Large intestine (tissue), 3 donors: ENCODE results near the gene TMEM44. TPM values are rescaled to one million over a fixed set of nuclear protein-coding genes. Genes with fewer than 3 reads are reported as not detected.

Source experiments
- DNase-seq, 2 donors: peaks; one replicate each; pipeline versions ENCODE4 v3.0.0 to v3.0.0-alpha.2; 2013
- H3K27ac ChIP-seq: one replicate; pipeline ENCODE4 v1.5.1; 2013; ENCODE audit warnings: low read length
- H3K27me3 ChIP-seq: 2 replicates; pipeline ENCODE4 v1.6.1; 2013; ENCODE audit warnings: low read length; ENCODE audit not compliant: control insufficient read depth, insufficient read depth
- H3K36me3 ChIP-seq: 2 replicates; pipeline ENCODE4 v1.6.1; 2013; ENCODE audit warnings: low read length; ENCODE audit not compliant: control insufficient read depth, insufficient read depth
- H3K4me1 ChIP-seq: one replicate; pipeline ENCODE4 v1.6.1; 2013; ENCODE audit warnings: low read length; ENCODE audit not compliant: control insufficient read depth, insufficient read depth
- H3K4me3 ChIP-seq: one replicate; pipeline ENCODE4 v1.5.1; 2013; ENCODE audit warnings: low read length
- H3K9me3 ChIP-seq: one replicate; pipeline ENCODE4 v1.6.1; 2013; ENCODE audit warnings: mild to moderate bottlenecking, low read depth, low read length, moderate library complexity; ENCODE audit not compliant: control insufficient read depth
- WGBS: methylation state at CpG from one replicate; pipeline ENCODE4 v1.1.5; 2013; ENCODE audit warnings: low lambda C conversion rate; ENCODE audit not compliant: insufficient coverage; 5-methylcytosine and 5-hydroxymethylcytosine counted together
- polyA plus RNA-seq: library from polyadenylated mRNA; unstranded; fragments of 120-200 nt; gene quantifications from one replicate; pipeline ENCODE4 v1.2.1, GENCODE V29; 2013

Gene TMEM44
- polyA plus RNA-seq, 1 donor: 18.5 TPM

DNA sequence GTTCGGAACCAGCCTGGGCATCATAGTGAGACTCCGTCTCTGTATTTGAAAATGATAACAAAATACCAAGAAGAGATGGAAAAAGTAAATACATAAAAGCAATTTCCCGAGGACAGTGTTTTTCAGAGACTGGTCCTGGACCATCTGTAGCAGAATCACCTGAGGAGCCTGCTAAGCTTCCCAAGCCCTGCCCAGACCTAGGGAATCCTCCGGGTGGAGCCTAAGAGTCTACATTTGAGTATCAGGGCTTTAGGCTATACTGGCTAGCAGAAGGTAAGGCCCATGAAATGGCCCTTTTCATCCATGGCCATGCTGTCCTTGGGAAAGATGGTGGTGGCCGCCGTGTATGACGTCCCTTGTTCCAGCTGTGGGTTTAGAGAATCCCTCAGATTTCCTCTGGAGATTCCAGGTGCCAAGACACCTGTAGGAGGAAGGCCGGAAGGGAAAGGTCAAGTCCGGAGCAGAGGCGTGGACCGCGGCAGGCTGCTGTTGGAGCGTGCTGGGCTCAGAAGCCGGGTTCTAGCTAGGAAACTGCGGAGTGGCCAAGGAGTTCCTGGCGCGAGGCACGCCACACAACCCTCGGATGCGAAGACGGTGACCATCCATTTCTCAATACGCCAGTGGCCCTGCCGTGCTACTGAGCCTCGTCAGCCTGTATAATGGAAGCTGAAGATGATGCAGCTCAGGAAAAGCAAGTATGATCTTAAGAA lies 50.9 kb downstream of the TMEM44 start:
- no peak overlapping the region for H3K27ac ChIP-seq
- WGBS: 100% methylated on average over 1 of the region's 24 CpGs

DNA sequence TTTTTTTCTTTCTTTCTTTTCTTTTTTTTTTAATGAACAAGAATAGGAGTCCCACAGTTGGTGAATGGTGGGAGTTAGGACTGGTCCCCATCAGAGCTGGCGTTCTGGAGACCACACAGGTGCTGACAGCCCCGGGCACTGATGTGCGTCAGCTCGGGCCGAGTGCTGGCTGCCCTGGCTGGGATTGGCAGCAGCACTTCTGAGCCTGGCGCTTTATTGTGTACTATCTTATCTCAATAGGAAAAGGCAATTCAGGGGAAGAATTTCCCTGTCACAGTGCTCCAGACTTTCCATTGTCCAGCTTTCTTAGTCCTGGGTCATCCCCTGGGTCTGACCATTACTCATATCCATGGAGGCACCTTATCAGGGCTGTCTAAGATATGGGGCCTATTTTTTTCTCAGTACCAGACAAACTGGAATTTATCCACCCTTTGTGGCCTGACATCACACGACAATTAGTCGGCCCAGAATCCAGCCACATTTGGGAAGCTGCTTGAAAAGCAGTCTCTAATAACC lies 54.1 kb downstream of the TMEM44 start:
- peak; percentile 39 to 55 for DNase-seq
- no CpG with 5 or more reads among the region's 8 CpGs for WGBS

More for the DNA sequence above, 50.9 kb downstream of the TMEM44 start:
- Histone ChIP-seq H3K9me3 (no peaks in the 10 kb centered on the region), H3K27me3 (no peaks in the 10 kb centered on the region), H3K4me1 (peaks cover 15% of the 10 kb centered on the region), H3K36me3 (peaks cover 6% of the 10 kb centered on the region), H3K4me3 (no peak overlapping the region)
- no peak for DNase-seq

DNA sequence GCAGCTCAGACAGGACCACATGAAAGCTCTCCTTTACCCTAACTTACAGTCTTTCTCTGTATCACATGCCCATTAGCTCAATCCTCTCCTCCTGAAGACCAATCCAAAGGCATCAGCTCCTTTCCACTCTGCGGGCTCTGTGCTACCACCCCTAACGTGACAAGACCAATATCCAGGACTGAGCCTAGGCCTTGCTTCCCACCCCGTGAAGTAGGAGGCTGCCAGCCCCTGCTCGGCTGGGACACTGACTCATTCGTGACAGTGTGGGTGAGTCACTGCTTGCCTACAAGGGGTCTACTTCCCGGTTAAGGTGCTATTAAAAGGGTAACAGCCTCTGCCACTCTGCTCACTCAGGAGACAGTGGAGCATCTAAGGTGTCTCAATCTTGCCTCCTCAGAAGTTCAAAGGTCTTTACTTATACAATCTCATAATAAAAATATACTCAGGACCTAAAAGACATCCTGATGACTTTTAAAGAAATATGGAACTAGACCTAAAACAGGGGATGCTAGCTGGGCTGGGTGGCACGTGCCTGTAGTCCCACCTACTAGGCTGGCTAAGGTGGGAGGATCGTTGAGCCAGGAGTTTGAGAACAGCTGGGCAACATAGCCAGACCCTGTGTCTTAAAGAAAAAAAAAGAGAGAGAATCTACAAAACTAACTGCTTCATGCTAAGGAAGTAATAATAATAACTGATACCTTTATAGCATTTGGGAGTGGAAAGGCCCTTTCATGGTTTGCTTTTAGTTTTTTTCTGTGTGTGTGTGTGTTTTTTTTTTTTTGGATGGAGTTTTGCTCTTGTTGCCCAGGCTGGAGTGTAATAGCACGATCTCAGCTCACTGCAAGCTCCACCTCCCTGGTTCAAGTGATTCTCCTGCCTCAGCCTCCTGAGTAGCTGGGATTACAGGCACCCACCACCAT lies 55.0 kb downstream of the TMEM44 start:
- Histone ChIP-seq H3K4me1 (peaks cover 11% of the 10 kb centered on the region), H3K9me3 (no peaks in the 10 kb centered on the region), H3K36me3 (no peaks in the 10 kb centered on the region), H3K4me3 (no peak overlapping the region), H3K27ac (no peak overlapping the region), H3K27me3 (no peaks in the 10 kb centered on the region)
- WGBS: no CpG with 5 or more reads among the region's 9 CpGs
- peak; percentile 41 to 69 for DNase-seq

More for the DNA sequence above, 54.1 kb downstream of the TMEM44 start:
- Histone ChIP-seq H3K27me3 (no peaks in the 10 kb centered on the region), H3K36me3 (no peaks in the 10 kb centered on the region), H3K9me3 (no peaks in the 10 kb centered on the region), H3K27ac (no peak overlapping the region), H3K4me1 (peaks cover 11% of the 10 kb centered on the region), H3K4me3 (no peak overlapping the region)

DNA sequence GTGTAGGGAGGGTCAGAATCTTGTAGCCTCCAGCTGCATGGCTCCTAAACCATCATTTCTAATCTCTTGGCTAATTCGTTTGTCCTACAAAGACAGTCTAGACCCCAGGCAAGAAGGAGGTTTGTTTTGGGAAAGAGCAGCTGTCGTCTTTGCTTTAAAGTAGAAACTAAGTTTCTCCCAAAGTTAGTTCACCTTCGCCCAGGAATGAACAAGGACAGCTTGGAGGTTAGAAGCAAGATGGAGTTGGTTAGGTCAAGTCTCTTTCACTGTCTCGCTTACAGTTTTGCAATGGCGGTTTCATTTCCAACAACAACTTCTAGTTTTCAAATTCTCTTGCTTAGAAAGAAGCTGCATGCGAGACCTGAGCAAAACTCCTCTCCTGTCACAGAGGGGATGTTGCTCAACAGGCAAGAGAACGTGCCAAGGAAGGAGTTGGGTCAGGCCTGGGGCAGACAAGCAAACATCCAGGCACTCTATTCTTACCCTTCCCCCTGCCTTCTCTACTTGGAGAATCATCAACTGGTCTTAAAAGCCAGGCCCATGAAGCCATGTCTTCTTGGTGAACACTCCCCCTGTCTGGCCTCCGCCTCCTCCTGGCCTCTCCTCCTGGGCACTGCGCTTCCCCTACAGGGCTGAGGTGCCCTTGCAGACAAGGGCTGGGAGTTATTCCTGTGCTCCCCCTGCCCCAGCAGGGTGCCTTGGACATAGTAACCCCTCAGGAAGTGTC lies 57.6 kb downstream of the TMEM44 start:
- H3K4me1 ChIP-seq: peaks cover 17% of the 10 kb centered on the region
- 60% methylated on average over 1 of the region's 9 CpGs for WGBS
- H3K9me3 ChIP-seq: no peaks in the 10 kb centered on the region
- no peak overlapping the region for H3K27ac ChIP-seq
- H3K4me3 ChIP-seq: no peak overlapping the region
- H3K27me3 ChIP-seq: peaks cover 6% of the 10 kb centered on the region
- DNase-seq: no peak
- H3K36me3 ChIP-seq: no peaks in the 10 kb centered on the region

DNA sequence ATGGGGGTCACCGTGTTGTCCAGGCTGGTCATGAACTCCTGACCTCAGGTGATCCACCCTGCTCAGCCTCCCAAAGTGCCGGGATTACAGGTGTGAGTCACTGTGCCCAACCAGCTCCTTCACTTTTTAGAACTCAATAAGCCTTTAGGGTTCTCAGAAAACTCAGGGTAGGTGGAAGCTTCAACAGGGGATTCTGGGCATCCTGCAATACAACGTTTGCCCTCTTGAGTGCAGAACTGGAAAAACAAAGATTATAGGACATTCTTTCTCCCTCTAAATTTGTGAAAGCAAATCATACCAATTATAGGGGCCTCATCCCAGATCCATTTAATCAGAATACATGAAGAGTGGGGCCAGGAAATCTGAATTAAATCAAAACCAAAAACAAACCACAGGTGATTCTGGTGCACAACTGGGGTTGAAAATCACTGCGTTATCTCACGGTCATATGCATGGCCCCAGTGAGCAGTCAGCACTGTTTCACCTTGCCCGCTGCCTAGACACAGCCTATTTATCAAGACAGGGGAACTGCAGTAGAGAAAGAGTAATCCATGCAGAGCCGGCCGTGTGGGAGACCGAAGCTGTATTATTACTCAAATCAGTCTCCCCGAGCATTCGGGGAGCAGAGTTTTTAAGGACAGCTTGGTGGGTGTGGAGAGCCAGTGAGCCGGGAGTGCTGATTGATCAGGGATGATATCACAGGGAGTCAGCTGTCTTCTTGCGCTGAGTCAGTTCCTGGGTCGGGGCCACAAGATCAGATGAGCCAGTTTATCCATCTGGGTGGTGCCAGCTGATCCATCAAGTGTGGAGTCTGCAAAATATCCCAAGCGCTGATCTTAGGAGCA lies 58.4 kb downstream of the TMEM44 start:
- H3K4me1 ChIP-seq: peaks cover 17% of the 10 kb centered on the region
- no peak overlapping the region for H3K4me3 ChIP-seq
- no peak overlapping the region for H3K27ac ChIP-seq
- H3K36me3 ChIP-seq: no peaks in the 10 kb centered on the region
- H3K27me3 ChIP-seq: peaks cover 6% of the 10 kb centered on the region
- DNase-seq: no peak
- WGBS: no CpG with 5 or more reads among the region's 15 CpGs
- H3K9me3 ChIP-seq: no peaks in the 10 kb centered on the region

DNA sequence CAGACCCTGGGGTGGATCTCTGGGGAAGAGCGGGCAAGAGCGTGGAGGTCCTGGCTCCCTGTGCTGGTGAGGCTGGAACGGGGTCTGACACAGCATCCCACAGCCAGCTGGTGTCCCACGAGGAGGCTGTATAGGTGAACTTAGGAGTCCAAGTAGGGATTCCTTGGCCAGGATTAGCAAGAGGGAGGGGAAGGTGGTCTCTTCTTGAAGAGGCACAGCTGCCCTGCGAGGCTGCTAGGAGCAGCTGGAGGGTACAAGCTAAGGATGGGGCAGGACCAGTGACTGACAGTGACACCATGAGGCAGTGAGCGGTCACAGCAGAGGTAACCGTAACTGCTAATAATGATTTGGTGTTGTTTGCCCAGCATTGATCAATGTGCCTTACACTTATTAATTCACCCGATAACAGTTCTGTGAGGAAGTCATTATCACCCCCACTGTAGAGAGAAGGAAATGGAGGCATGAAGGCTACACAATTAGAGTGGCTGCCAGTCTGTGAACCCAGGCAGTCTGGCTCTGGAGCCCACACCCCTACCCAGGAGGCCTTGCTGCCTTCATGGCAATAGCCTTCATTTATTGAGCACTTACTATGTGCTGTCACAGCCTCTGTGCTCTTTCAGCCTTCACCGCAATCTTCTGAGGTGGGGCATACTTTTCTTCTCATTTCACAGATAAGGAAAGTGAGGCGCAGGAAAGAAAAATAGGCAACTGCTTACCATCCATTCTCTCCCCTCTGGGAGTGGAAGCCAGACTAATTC lies 59.4 kb downstream of the TMEM44 start:
- peak; percentile 39 to 44 for DNase-seq
- H3K27ac ChIP-seq: no peak overlapping the region
- H3K4me1 ChIP-seq: peaks cover 11% of the 10 kb centered on the region
- WGBS: no CpG with 5 or more reads among the region's 10 CpGs
- H3K27me3 ChIP-seq: peaks cover 6% of the 10 kb centered on the region
- H3K4me3 ChIP-seq: no peak overlapping the region
- H3K9me3 ChIP-seq: no peaks in the 10 kb centered on the region
- H3K36me3 ChIP-seq: no peaks in the 10 kb centered on the region

DNA sequence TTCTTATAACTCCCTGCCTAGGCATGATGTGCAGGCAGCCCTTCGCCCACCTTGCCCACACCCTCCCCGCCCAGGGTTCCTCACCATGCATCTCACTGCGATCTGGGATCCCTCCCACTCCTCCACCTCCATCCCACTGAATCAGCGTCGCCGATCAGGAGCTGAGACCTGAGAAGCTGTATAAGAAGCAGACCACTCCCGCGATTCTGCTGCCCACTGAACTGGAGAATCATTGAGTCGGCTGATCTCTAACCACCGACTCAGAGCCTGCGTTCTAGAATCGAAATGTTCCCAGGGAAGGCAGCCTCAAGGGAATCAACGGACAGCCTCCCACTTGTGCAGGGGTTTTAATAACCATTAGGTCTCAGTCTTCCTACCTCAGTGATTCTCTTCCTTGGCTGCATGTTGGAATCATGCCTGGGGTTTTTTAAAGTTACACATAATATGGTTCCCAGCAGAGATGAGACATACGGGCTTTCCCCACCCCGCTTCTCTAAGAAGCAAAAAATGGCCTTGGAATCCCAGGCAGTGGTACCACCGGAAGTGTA lies 60.2 kb downstream of the TMEM44 start:
- no CpG with 5 or more reads among the region's 16 CpGs for WGBS
- Histone ChIP-seq H3K27ac (no peak overlapping the region), H3K36me3 (no peaks in the 10 kb centered on the region), H3K4me1 (peaks cover 9% of the 10 kb centered on the region), H3K9me3 (no peaks in the 10 kb centered on the region), H3K27me3 (peaks cover 6% of the 10 kb centered on the region), H3K4me3 (no peak overlapping the region)
- DNase-seq: no peak

DNA sequence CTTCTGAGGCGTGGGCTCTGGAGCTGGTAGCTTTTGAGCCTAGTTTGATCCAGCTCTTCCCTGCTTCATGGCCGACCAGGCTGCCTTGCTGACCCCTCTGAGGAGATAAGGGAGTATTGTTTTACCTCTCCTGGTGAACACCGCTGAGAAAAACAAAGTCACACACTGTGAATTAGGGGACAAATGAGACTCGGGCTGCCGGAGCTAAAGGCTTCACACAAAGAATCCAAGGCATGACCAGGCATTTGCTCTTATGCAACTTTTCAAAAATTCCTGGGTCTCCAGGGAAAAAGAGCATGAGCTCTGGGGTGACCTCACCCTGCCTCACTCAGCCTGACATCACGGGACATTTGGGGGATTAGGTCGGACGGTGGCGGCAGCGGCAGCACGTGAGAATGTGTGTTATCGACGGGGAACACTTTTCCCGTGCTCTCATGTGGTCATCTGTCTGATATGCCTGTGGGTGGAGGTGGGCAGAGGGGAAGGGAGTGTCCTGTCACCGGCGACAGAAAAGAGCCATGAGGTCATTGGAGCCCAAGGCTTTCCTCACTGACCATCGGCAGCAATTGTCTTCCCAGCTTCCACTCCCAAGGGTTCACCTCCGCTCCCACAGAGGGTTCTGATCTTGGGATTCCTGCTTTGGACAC lies 61.0 kb downstream of the TMEM44 start:
- Histone ChIP-seq H3K36me3 (no peaks in the 10 kb centered on the region), H3K4me1 (peaks cover 7% of the 10 kb centered on the region), H3K9me3 (no peaks in the 10 kb centered on the region), H3K27ac (no peak overlapping the region), H3K27me3 (peaks cover 6% of the 10 kb centered on the region), H3K4me3 (no peak overlapping the region)
- no CpG with 5 or more reads among the region's 18 CpGs for WGBS
- peak; percentile 74 to 80 for DNase-seq
